Urothelium cell line (cell line): ENCODE measurements around the gene ANXA7.
"Not testable (repeated sequence)": the region's sequence is repeated elsewhere in the genome, so short reads cannot be mapped to it uniquely, and the experiment has no call there.

ENCODE experiments used
- DNase-seq: peaks from one replicate; pipeline ENCODE4 v3.0.0; 2011; ENCODE audit warnings: low spot score, mixed read lengths
- FAIRE-seq: peaks from 2 replicates; lab custom pipeline; 2011; peaks lifted over from hg19 to GRCh38; lab: Jason Lieb, UNC

Gene ANXA7

GRCh38 chr10:73408978-73409521 lies 4.8 kb downstream of the ANXA7 start:
- DNase-seq (no peak), FAIRE-seq (no peak)

- DNase-seq = no peak
- FAIRE-seq = no peak
Observed at GRCh38 chr10:73408061-73408460, 5.8 kb downstream of the ANXA7 start.

GRCh38 chr10:73407495-73407894 lies 6.4 kb downstream of the ANXA7 start:
- DNase-seq (no peak), FAIRE-seq (no peak)

- no peak for DNase-seq
- FAIRE-seq = no peak
Observed at GRCh38 chr10:73406846-73407245, 7.0 kb downstream of the ANXA7 start.

GRCh38 chr10:73405556-73405955 lies 8.3 kb downstream of the ANXA7 start:
- no peak for DNase-seq
- no peak for FAIRE-seq

GRCh38 chr10:73404690-73405089 lies 9.2 kb downstream of the ANXA7 start:
- no peak for FAIRE-seq
- no peak for DNase-seq

GRCh38 chr10:73401636-73402035 lies 12.2 kb downstream of the ANXA7 start:
- DNase-seq (no peak), FAIRE-seq (no peak)

- FAIRE-seq = no peak
- DNase-seq = no peak
Observed at GRCh38 chr10:73399063-73399462, 14.8 kb downstream of the ANXA7 start.

- FAIRE-seq (no peak), DNase-seq (no peak)
Observed at GRCh38 chr10:73398024-73398423, 15.8 kb downstream of the ANXA7 start.

GRCh38 chr10:73394325-73394724 lies 19.5 kb downstream of the ANXA7 start:
- not testable (repeated sequence) for FAIRE-seq, DNase-seq

- FAIRE-seq (no peak), DNase-seq (no peak)
Observed at GRCh38 chr10:73388228-73388627, 25.6 kb downstream of the ANXA7 start.

- DNase-seq (no peak), FAIRE-seq (no peak)
Observed at GRCh38 chr10:73386583-73386982, 27.3 kb downstream of the ANXA7 start.

GRCh38 chr10:73379064-73379748 lies 34.7 kb downstream of the ANXA7 start:
- FAIRE-seq = peak; percentile 9
- DNase-seq = no peak

- DNase-seq (no peak), FAIRE-seq (peak; percentile 42)
Observed at GRCh38 chr10:73376679-73377078, 37.2 kb downstream of the ANXA7 start.

GRCh38 chr10:73368238-73368637 lies 45.6 kb downstream of the ANXA7 start:
- DNase-seq (no peak), FAIRE-seq (no peak)

- FAIRE-seq (peak; percentile 55), DNase-seq (no peak)
Observed at GRCh38 chr10:73366381-73367298, 47.2 kb downstream of the ANXA7 start.

GRCh38 chr10:73364964-73365363 lies 48.9 kb downstream of the ANXA7 start:
- DNase-seq (no peak), FAIRE-seq (no peak)

- DNase-seq = no peak
- no peak for FAIRE-seq
Observed at GRCh38 chr10:73359492-73359891, 54.4 kb downstream of the ANXA7 start.

- FAIRE-seq = peak; percentile 95
- DNase-seq = peak; percentile 99
Observed at GRCh38 chr10:73358331-73359279, 55.3 kb downstream of the ANXA7 start, which contains the start of gene CFAP70. CFAP70 (minus strand) TSS chr10:73358864; CDS start chr10:73354796, 4,068 bp downstream.

- FAIRE-seq (no peak), DNase-seq (no peak)
Observed at GRCh38 chr10:73357821-73358220, 56.0 kb downstream of the ANXA7 start.
